GM23338 (cell line): Measurements from ENCODE around the gene CLCN6.

ENCODE experiments used
- CREB1 ChIP-seq: fragments of 250-450 bp; sonication (Bioruptor Pico); IDR thresholded peaks from 2 replicates; pipeline ENCODE4 v1.5.0; 2020; ENCODE audit warnings: low read depth, mild to moderate bottlenecking, moderate library complexity
- EZH2 ChIP-seq: fragments of 200-600 bp; sonication (generic); IDR thresholded peaks from one replicate; pipeline ENCODE4 v1.8.0; 2017; ENCODE audit warnings: antibody characterized with exemption, mild to moderate bottlenecking, low read depth; ENCODE audit not compliant: unreplicated experiment
- EZH2phosphoT487 ChIP-seq: fragments of 200-600 bp; sonication (generic); IDR thresholded peaks from one replicate; pipeline ENCODE4 v1.8.1; 2018; ENCODE audit warnings: antibody characterized with exemption; ENCODE audit not compliant: unreplicated experiment
- JUNB ChIP-seq: IDR thresholded peaks from one replicate; pipeline ENCODE4 v1.6.1; 2016; ENCODE audit warnings: antibody characterized with exemption; ENCODE audit not compliant: unreplicated experiment
- POLR2AphosphoS5 ChIP-seq: IDR thresholded peaks from 2 replicates; pipeline ENCODE4 v1.6.1; 2016; ENCODE audit warnings: antibody characterized with exemption, low read depth
- ZNF114 ChIP-seq: fragments of 250-450 bp; sonication (Bioruptor Pico); IDR thresholded peaks from 2 replicates; pipeline ENCODE4 v1.5.0; 2020; ENCODE audit warnings: mild to moderate bottlenecking, moderate library complexity
- ZNF331 ChIP-seq: fragments of 250-450 bp; sonication (Bioruptor Pico); IDR thresholded peaks from 2 replicates; pipeline ENCODE4 v1.5.0; 2020; ENCODE audit warnings: low read depth, mild to moderate bottlenecking, moderate library complexity
- TF ChIP-seq, protein P1 (sequence below), 2 experiments: fragments of 200-600 bp in 1 of 2; sonication (generic) in 1 of 2; conservative IDR thresholded peaks; 2 replicates each; pipeline versions ENCODE4 v1.5.1 to v1.6.1; 2016 to 2017; ENCODE audit warnings: antibody characterized with exemption in 2 of 2, low read depth in 2 of 2, mild to moderate bottlenecking in 2 of 2, moderate library complexity in 1 of 2
- TF ChIP-seq, protein P2 (sequence below): IDR thresholded peaks from one replicate; pipeline ENCODE4 v1.6.1; 2018; ENCODE audit warnings: antibody characterized with exemption; ENCODE audit not compliant: unreplicated experiment
- TF ChIP-seq, protein P3 (sequence below): IDR thresholded peaks from 2 replicates; pipeline ENCODE4 v1.6.1; 2016; ENCODE audit warnings: antibody characterized with exemption

DNA sequence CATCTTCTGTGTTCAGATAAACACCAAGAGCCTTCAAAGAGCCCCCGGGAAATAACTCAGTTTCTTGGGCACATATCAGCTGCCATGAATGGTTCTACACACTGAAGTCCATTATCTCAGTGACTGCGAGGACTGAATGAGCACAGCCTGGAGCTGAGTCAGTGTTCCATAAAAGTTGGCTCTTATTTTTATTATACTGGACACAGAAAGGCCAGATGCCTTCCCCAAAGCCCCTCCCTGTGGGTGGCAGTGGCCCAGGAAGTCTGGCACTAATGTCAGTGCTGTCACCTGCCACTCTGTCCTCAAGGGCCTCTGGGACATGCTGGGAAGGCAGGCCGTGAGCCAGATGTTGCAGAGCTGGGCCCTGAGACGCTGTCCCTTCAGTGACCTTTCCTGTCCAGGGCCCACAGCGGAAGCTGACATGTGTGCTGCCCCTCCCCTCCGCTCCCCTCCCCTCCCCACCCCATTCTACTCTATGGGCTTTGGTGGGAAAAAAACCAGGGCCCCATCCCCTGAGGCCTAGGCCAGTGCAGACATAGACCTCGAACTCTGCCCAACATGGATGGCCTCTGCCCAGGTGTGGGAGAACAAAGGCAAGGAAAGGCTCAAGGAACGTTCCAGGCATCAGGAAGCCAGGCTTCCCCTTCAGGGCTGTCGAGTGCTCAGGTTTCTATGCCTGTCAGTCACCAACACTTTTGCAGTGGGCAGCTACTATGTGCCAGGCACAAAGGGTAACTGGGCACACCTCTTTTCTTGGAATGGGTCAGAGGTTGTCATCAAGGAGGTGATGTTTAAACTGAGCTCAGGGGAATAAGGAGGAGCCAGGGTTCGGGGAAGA lies 75.1 kb downstream of the CLCN6 start:
- TF ChIP-seq, protein P1, sequence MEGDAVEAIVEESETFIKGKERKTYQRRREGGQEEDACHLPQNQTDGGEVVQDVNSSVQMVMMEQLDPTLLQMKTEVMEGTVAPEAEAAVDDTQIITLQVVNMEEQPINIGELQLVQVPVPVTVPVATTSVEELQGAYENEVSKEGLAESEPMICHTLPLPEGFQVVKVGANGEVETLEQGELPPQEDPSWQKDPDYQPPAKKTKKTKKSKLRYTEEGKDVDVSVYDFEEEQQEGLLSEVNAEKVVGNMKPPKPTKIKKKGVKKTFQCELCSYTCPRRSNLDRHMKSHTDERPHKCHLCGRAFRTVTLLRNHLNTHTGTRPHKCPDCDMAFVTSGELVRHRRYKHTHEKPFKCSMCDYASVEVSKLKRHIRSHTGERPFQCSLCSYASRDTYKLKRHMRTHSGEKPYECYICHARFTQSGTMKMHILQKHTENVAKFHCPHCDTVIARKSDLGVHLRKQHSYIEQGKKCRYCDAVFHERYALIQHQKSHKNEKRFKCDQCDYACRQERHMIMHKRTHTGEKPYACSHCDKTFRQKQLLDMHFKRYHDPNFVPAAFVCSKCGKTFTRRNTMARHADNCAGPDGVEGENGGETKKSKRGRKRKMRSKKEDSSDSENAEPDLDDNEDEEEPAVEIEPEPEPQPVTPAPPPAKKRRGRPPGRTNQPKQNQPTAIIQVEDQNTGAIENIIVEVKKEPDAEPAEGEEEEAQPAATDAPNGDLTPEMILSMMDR (conservative IDR thresholded peaks at IDR 0.05; ENCODE audit: low read depth in 2 of 2): no peak
- TF ChIP-seq CREB1 (CRISPR knock-in tag) (no peak), EZH2 (no peak), POLR2AphosphoS5 (no peak), JUNB (no peak), EZH2phosphoT487 (no peak), ZNF114 (CRISPR knock-in tag) (no peak), ZNF331 (CRISPR knock-in tag) (no peak)
- TF ChIP-seq, protein P2, sequence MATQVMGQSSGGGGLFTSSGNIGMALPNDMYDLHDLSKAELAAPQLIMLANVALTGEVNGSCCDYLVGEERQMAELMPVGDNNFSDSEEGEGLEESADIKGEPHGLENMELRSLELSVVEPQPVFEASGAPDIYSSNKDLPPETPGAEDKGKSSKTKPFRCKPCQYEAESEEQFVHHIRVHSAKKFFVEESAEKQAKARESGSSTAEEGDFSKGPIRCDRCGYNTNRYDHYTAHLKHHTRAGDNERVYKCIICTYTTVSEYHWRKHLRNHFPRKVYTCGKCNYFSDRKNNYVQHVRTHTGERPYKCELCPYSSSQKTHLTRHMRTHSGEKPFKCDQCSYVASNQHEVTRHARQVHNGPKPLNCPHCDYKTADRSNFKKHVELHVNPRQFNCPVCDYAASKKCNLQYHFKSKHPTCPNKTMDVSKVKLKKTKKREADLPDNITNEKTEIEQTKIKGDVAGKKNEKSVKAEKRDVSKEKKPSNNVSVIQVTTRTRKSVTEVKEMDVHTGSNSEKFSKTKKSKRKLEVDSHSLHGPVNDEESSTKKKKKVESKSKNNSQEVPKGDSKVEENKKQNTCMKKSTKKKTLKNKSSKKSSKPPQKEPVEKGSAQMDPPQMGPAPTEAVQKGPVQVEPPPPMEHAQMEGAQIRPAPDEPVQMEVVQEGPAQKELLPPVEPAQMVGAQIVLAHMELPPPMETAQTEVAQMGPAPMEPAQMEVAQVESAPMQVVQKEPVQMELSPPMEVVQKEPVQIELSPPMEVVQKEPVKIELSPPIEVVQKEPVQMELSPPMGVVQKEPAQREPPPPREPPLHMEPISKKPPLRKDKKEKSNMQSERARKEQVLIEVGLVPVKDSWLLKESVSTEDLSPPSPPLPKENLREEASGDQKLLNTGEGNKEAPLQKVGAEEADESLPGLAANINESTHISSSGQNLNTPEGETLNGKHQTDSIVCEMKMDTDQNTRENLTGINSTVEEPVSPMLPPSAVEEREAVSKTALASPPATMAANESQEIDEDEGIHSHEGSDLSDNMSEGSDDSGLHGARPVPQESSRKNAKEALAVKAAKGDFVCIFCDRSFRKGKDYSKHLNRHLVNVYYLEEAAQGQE: no peak
- TF ChIP-seq, protein P3, sequence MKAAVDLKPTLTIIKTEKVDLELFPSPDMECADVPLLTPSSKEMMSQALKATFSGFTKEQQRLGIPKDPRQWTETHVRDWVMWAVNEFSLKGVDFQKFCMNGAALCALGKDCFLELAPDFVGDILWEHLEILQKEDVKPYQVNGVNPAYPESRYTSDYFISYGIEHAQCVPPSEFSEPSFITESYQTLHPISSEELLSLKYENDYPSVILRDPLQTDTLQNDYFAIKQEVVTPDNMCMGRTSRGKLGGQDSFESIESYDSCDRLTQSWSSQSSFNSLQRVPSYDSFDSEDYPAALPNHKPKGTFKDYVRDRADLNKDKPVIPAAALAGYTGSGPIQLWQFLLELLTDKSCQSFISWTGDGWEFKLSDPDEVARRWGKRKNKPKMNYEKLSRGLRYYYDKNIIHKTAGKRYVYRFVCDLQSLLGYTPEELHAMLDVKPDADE: no peak
